Measurements from ENCODE around the gene FBXO41. TPM values are rescaled to one million over a fixed set of nuclear protein-coding genes. Genes with fewer than 3 reads are reported as not detected.

Gene FBXO41, protein sequence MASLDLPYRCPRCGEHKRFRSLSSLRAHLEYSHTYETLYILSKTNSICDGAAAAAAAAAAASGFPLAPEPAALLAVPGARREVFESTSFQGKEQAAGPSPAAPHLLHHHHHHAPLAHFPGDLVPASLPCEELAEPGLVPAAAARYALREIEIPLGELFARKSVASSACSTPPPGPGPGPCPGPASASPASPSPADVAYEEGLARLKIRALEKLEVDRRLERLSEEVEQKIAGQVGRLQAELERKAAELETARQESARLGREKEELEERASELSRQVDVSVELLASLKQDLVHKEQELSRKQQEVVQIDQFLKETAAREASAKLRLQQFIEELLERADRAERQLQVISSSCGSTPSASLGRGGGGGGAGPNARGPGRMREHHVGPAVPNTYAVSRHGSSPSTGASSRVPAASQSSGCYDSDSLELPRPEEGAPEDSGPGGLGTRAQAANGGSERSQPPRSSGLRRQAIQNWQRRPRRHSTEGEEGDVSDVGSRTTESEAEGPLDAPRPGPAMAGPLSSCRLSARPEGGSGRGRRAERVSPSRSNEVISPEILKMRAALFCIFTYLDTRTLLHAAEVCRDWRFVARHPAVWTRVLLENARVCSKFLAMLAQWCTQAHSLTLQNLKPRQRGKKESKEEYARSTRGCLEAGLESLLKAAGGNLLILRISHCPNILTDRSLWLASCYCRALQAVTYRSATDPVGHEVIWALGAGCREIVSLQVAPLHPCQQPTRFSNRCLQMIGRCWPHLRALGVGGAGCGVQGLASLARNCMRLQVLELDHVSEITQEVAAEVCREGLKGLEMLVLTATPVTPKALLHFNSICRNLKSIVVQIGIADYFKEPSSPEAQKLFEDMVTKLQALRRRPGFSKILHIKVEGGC
- total RNA-seq (2014; rRNA removed; shearing (Covaris generic)), result 0.66 and 1.4 TPM in 2 replicates
- polyA plus RNA-seq (2014; cell fraction: nucleus; rRNA removed), result 3.9 and 4.1 TPM in 2 replicates

DNA sequence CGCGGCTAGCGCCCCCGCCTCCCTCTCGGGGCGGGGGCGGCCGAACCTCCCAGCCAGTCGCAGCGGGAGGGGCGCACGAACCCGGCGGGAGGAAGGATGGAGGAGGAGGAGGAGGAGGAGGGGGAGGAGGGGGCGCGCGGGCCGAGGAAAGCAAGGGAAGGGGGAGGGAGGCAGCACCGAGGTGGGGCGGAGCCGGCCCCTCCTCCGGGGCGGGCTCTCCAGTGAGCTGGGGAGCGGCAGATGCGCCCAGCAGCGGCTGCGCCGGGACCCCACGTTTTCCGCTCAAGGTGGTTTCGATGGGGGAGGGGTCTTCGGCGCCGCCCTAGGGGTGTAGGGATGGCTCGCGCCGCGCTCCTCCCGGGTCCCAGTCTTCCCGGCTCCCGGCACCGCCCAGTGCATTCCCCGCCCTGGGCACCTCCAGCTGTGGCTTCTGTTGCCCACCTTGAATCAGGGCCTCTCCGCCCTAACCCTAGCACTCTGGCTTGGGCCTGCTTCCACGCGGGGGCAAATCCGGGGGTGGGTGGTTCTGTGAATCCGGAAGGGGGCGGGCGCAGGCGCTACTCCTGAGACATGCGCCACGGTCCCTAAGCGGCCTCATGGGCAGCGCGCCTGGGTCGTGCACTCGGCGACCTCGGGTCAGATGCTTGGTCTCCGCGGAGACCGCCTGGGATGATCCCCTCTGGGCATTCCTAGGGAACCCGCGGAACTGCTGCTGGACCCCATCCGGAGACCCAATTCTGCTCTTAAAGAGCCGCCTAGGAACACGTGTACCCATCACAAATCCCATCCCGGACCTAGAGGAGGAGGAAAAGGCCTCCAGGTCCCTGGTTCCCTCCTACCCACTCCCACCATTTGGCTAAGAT, at the start of gene FBXO41:
Gene FBXO41, minus strand, starts transcription at position 183 of the 863 bp plus-strand sequence. CDS start 14,848 bp downstream, outside the sequence.
- no peak for DNase-seq (ENCODE audit: extremely low read depth, low read depth)

- no peak for DNase-seq (ENCODE audit: extremely low read depth, low read depth)
Observed at GRCh38 chr2:73334045-73334444, 49.8 kb upstream of the FBXO41 start.

DNA sequence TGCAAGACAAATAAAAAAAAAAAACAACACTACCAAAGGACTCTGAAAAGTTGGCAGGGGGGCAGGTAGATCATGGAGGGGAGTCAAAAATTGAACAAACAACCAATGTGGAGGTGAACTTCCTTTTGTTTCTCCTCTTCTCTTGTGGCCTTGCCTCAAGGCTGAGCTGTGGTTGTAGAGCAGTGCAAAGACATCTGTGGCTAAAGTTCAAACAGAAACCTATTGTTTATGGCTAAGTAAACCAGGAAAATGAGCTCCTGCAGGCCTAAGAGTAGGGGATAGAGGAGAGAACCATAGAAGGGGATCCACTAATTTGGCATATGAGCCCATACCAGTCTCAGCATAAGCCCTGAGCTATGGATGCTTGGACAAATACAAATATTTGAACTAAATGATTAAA, 49.3 kb upstream of the FBXO41 start:
- no peak for DNase-seq (ENCODE audit: extremely low read depth, low read depth)

- DNase-seq (ENCODE audit: extremely low read depth, low read depth), result no peak
Observed at GRCh38 chr2:73324126-73324725, 39.9 kb upstream of the FBXO41 start.

- no peak for DNase-seq (ENCODE audit: extremely low read depth, low read depth)
Observed at GRCh38 chr2:73323551-73323950, 39.3 kb upstream of the FBXO41 start.

- no peak for DNase-seq (ENCODE audit: extremely low read depth, low read depth)
Observed at GRCh38 chr2:73314441-73314840, 30.2 kb upstream of the FBXO41 start.

GRCh38 chr2:73307720-73308119, 23.4 kb upstream of the FBXO41 start:
- DNase-seq (ENCODE audit: extremely low read depth, low read depth), result no peak

GRCh38 chr2:73301636-73302035, 17.4 kb upstream of the FBXO41 start:
- DNase-seq (ENCODE audit: extremely low read depth, low read depth), result no peak

- no peak for DNase-seq (ENCODE audit: extremely low read depth, low read depth)
Observed at GRCh38 chr2:73300926-73301325, 16.6 kb upstream of the FBXO41 start.

GRCh38 chr2:73297586-73297985, 13.3 kb upstream of the FBXO41 start:
- DNase-seq (ENCODE audit: extremely low read depth, low read depth), result no peak

DNA sequence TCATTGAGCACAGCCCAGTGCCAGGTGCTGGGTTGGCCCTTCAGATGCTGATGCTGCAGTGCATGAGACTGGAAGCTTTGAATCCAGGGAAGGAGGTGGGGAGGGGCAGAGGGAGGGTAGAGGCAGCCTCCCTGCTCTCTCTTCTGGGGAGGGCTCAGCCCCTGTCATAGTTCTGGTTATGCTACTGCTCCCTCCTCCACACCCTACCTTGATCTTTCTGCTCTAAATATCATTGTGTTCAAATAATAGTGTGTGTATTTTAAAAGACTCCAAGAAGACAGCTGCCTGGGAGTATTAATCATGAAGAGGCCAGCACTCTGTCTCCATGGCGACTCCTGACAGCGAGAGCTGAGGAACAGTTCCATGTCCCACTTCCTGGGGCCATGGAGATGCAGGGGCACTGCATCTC, 12.9 kb upstream of the FBXO41 start:
- DNase-seq (ENCODE audit: extremely low read depth, low read depth), result no peak

- no peak for DNase-seq (ENCODE audit: extremely low read depth, low read depth)
Observed at GRCh38 chr2:73295751-73296400, 11.6 kb upstream of the FBXO41 start.

GRCh38 chr2:73294239-73294638, 10.0 kb upstream of the FBXO41 start:
- DNase-seq (ENCODE audit: extremely low read depth, low read depth), result no peak

DNA sequence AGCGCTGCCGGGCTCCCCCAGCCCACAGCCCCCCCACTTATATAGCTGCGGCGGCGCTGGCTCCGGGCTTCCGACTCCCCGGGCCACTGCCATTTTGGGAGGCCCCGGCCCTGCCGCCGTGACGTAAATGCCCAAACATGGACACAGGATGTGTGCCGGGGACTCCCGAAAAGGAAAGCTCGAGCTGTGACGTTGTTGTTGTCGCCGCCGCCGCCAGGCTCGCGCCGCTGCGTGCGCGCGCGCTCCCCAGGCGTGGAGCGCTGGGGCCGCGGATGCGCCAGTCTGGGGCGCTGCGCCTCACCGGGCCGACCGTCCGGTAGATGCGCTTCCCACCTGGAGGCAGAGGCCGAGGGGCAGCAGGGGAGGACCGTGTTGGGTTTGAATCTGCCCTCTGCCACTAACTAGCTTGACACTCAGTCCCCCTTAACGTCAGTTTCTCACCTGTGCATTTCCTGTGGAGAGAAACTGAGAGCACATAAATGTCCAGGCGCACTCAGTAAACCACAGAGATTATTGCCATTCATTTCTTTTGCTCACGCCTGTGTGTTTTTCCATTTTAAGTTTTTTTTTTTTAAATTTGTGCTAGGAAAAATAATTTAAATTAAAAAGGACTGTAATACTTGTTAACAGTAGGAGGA, 9.4 kb upstream of the FBXO41 start, which contains the start of gene EGR4:
Gene EGR4, minus strand, starts transcription at position 15 of the 638 bp plus-strand sequence. CDS start 231 bp downstream, outside the sequence.
- peak; percentile 73 for DNase-seq (ENCODE audit: extremely low read depth, low read depth)

- no peak for DNase-seq (ENCODE audit: extremely low read depth, low read depth)
Observed at GRCh38 chr2:73292906-73293533, 8.7 kb upstream of the FBXO41 start.

DNA sequence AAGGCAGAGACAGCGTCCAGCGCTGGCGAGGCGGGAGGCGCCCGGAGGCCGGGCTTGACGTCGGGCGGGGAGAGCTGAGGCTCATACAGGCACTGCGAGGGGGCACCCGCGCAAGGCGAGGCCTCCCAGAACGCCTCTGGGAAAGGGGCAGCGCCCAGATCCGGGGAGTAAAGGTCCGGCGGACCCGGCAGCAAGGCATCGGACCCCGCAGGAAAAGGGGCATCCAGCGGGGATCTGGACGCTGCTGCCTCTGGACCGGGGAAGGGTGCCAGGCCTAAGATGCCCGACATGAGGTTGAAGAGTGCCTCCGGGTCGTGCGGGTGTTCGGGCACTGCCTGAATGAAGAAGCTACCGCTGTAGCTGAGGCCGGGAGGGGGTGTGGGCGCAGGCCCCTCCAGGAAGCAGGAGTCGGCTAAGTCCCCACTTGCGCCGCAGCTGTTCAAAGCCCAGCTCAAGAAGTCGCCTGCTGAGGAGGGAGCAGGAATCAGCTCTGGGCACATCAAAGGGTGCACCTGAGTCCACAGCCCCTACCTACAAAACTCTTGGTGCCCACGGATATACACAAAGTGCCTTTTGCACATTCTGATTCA, 8.1 kb upstream of the FBXO41 start:
- no peak for DNase-seq (ENCODE audit: extremely low read depth, low read depth)

DNA sequence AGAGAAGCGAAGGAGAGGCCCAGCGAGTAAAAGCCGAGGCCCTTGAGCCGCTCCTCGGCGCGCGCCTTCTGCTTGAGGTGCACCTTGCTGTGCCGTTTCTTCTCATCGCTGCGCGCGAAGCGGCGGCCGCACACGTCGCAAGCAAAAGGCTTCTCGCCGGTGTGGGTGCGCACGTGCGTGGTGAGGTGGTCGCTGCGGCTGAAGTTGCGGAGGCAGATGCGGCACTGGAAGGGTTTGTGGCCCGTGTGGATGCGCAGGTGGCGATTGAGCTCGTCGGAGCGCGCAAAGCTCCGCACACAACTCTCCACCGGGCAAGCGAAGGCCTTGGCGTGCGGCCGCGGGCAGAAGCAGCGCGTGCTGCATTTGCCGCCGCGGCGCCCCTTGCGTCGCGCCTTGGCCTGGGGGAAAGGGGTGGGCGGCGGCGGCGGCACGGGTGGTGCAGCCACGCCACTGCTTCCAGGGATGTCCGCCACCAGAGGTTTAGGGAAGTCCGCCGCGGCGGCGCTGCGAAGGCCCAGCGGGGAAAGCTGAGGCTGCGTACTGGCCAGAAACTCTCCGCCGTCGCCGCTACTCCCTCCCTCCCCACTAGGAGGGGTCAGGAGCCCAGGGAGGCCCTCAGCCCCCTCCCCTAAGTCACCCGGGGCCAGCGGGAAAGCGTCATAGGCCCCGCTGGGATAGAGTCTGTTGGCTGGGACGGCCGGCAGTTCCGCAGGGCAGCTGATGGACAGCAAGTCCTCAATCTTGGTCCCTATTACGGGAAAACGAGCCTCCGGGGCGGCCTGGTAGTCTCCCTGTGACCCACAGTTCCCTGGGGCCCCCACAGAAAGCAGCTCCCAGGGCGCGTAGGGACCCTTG, 7.4 kb upstream of the FBXO41 start:
- no peak for DNase-seq (ENCODE audit: extremely low read depth, low read depth)

All from NCI-H460 (cell line).